Smooth muscle cell (in vitro differentiated cells): ENCODE data around the gene AIF1L. TPM values are rescaled to one million over a fixed set of nuclear protein-coding genes. Genes with fewer than 3 reads are reported as not detected.

Source experiments
- DNase-seq: peaks from one replicate; lab custom pipeline; 2025; ENCODE audit not compliant: unreplicated experiment; lab: John Stamatoyannopoulos, UW
- H2AFZ ChIP-seq: fragments of 200-600 bp; sonication (generic); 2 replicates; pipeline ENCODE4 v1.6.0; 2016; ENCODE audit warnings: antibody characterized with exemption, low read depth, mild to moderate bottlenecking
- H3F3A ChIP-seq: fragments of 200-600 bp; sonication (generic); 2 replicates; pipeline ENCODE4 v1.6.0; 2017; ENCODE audit warnings: antibody characterized with exemption, low read depth
- H3K27ac ChIP-seq: fragments of 200-600 bp; sonication (generic); 2 replicates; pipeline ENCODE4 v1.5.1; 2016; ENCODE audit warnings: low read depth, mild to moderate bottlenecking
- H3K27me3 ChIP-seq: fragments of 200-600 bp; sonication (generic); 2 replicates; pipeline ENCODE4 v1.6.1; 2016; ENCODE audit warnings: low read depth, mild to moderate bottlenecking
- H3K36me3 ChIP-seq: fragments of 200-600 bp; sonication (generic); 2 replicates; pipeline ENCODE4 v1.5.1; 2016; ENCODE audit warnings: low read depth
- H3K4me1 ChIP-seq: fragments of 200-600 bp; sonication (generic); 2 replicates; pipeline ENCODE4 v1.5.1; 2016; ENCODE audit warnings: low read depth
- H3K4me2 ChIP-seq: fragments of 200-600 bp; sonication (generic); 2 replicates; pipeline ENCODE4 v1.6.0; 2016; ENCODE audit warnings: mild to moderate bottlenecking
- H3K4me3 ChIP-seq: fragments of 200-600 bp; sonication (generic); 2 replicates; pipeline ENCODE4 v1.5.1; 2016; ENCODE audit warnings: mild to moderate bottlenecking
- H3K79me2 ChIP-seq: fragments of 200-600 bp; sonication (generic); 2 replicates; pipeline ENCODE4 v1.6.0; 2016; ENCODE audit warnings: low read depth, mild to moderate bottlenecking
- H3K9ac ChIP-seq: fragments of 200-600 bp; sonication (generic); 2 replicates; pipeline ENCODE4 v1.6.0; 2016; ENCODE audit warnings: low read depth
- H3K9me3 ChIP-seq: fragments of 200-600 bp; sonication (generic); replicated peaks from 2 replicates; pipeline ENCODE4 v1.5.1; 2016; ENCODE audit warnings: low read depth
- H4K20me1 ChIP-seq: fragments of 200-600 bp; sonication (generic); 2 replicates; pipeline ENCODE4 v1.6.0; 2016; ENCODE audit warnings: low read depth
- WGBS: methylation state at CpG from one replicate; pipeline ENCODE4 v1.1.7; 2016; ENCODE audit warnings: low lambda C conversion rate; 5-methylcytosine and 5-hydroxymethylcytosine counted together
- polyA plus RNA-seq: library from polyadenylated mRNA; unstranded; fragments of >200 nt; fragmentation: Nextera tagmentation; extraction: Ambion mirVana; gene quantifications from 2 replicates; pipeline ENCODE4 v1.2.1, GENCODE V29; 2016
- total RNA-seq: library from RNA; depleted of rRNA; stranded (reverse); fragments of >200 nt; gene quantifications from 2 replicates; pipeline ENCODE4 v1.2.3, GENCODE V29; 2014
- TF ChIP-seq, protein P1 (sequence below): fragments of 200-600 bp; sonication (generic); IDR thresholded peaks from 2 replicates; pipeline ENCODE4 v1.5.1; 2017; ENCODE audit warnings: borderline replicate concordance, mild to moderate bottlenecking, antibody characterized with exemption; ENCODE audit not compliant: insufficient read depth, poor library complexity, severe bottlenecking

Gene AIF1L
- total and polyA plus RNA-seq, 2 experiments from 2014 or later, result 1.6 to 3.1 TPM

DNA sequence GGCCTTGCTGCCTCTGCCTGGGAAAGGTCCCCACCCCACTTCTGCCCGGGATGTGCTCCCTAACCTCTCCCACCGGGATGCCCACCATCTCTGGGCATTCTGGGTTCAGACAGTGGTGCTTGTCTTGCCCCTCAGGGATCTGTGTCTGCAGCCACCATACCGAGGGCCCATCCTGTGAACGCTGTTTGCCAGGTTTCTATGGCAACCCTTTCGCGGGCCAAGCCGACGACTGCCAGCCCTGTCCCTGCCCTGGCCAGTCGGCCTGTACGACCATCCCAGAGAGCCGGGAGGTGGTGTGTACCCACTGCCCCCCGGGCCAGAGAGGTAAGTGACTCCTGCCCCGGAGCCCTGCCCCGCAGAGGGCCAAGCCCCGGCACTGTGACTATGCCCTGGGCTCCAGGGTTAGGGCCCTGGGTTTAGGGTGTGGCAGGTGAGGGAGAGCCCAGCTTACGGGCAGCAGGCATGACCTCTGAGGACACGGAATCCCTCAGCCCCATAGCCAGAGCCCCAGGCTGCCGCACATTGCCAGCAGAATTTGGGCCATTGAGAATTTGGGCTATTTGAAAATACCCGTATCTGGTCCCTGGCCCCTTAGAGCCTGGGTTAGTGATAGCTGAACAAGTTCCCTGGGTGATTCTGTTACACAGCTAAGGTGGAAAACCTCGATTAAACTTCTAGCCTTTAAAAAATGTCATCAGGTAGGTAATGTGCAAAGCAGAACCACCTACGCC is 35.3 kb upstream of the AIF1L start:
- Histone ChIP-seq H3K4me1 (no peaks in the 10 kb centered on the region), H3K27me3 (no peaks in the 10 kb centered on the region), H3K4me3 (no peak overlapping the region), H3K9ac (no peak overlapping the region), H3K36me3 (no peaks in the 10 kb centered on the region), H3K4me2 (no peak overlapping the region), H3F3A (no peaks in the 10 kb centered on the region), H3K79me2 (no peaks in the 10 kb centered on the region), H3K27ac (no peak overlapping the region), H4K20me1 (no peaks in the 10 kb centered on the region), H2AFZ (no peak overlapping the region), H3K9me3 (no peaks in the 10 kb centered on the region)
- TF ChIP-seq, protein P1, sequence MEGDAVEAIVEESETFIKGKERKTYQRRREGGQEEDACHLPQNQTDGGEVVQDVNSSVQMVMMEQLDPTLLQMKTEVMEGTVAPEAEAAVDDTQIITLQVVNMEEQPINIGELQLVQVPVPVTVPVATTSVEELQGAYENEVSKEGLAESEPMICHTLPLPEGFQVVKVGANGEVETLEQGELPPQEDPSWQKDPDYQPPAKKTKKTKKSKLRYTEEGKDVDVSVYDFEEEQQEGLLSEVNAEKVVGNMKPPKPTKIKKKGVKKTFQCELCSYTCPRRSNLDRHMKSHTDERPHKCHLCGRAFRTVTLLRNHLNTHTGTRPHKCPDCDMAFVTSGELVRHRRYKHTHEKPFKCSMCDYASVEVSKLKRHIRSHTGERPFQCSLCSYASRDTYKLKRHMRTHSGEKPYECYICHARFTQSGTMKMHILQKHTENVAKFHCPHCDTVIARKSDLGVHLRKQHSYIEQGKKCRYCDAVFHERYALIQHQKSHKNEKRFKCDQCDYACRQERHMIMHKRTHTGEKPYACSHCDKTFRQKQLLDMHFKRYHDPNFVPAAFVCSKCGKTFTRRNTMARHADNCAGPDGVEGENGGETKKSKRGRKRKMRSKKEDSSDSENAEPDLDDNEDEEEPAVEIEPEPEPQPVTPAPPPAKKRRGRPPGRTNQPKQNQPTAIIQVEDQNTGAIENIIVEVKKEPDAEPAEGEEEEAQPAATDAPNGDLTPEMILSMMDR, result no peak
- 94% methylated on average over 20 of the region's 21 CpGs for WGBS
- DNase-seq, result no peak

DNA sequence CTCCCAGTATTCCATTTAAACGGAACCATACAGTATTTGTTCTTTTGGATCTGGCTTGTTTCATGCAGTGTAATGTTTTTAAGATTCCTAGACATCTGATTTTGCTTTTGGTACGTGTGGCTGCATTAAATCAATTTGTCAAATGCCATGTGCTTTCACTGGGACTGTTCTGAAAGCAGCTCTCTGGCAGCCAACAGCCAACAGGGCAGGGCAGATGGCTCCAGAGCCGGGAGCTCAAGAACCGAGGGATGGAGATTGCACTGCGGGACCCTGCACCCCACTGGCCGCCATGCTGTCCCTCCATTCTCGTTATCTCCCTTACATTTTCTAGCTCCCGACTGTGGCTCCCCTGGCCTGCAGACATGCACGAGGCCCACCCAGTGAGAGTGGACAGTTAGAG is 33.4 kb upstream of the AIF1L start:
- Histone ChIP-seq H3F3A (no peaks in the 10 kb centered on the region), H3K27me3 (no peaks in the 10 kb centered on the region), H3K9me3 (no peaks in the 10 kb centered on the region), H4K20me1 (no peaks in the 10 kb centered on the region), H3K9ac (no peak overlapping the region), H3K27ac (no peak overlapping the region), H3K36me3 (no peaks in the 10 kb centered on the region), H2AFZ (no peak overlapping the region), H3K4me2 (no peak overlapping the region), H3K4me1 (no peaks in the 10 kb centered on the region), H3K79me2 (no peaks in the 10 kb centered on the region), H3K4me3 (no peak overlapping the region)
- no peak for DNase-seq
- WGBS, result 85% methylated on average over 9 of the region's 9 CpGs
- TF ChIP-seq, protein P1, result no peak

DNA sequence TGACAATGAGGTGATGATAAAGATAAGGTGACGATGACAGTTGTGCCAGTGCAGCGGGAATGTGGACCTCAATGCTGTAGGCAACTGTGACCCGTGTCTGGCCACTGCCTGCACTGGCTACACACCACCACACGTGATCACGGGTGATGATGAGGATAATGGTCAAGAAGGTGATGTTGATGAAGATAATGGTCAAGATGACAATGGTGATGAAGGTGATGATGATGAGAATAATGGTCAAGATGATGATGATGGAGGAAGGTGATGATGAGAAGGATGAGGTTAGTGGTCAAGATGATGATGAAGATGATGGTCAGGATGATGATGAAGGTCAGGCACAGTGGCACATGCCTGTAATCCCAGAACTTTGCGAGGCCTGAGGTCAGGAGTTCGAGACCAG is 30.7 kb upstream of the AIF1L start:
- Histone ChIP-seq H3F3A (no peaks in the 10 kb centered on the region), H3K27me3 (no peaks in the 10 kb centered on the region)

More for the DNA sequence above, 30.7 kb upstream of the AIF1L start:
- 98% methylated on average over 7 of the region's 7 CpGs for WGBS
- Histone ChIP-seq H3K9ac (no peak overlapping the region), H3K4me3 (no peak overlapping the region), H3K4me1 (no peaks in the 10 kb centered on the region), H4K20me1 (no peaks in the 10 kb centered on the region), H3K79me2 (no peaks in the 10 kb centered on the region), H3K4me2 (no peak overlapping the region), H3K9me3 (no peaks in the 10 kb centered on the region), H3K27ac (no peak overlapping the region), H3K36me3 (no peaks in the 10 kb centered on the region), H2AFZ (no peak overlapping the region)
- no peak for DNase-seq
- TF ChIP-seq, protein P1, result no peak
